Measurements from ENCODE around the gene PFKFB3.

DNA sequence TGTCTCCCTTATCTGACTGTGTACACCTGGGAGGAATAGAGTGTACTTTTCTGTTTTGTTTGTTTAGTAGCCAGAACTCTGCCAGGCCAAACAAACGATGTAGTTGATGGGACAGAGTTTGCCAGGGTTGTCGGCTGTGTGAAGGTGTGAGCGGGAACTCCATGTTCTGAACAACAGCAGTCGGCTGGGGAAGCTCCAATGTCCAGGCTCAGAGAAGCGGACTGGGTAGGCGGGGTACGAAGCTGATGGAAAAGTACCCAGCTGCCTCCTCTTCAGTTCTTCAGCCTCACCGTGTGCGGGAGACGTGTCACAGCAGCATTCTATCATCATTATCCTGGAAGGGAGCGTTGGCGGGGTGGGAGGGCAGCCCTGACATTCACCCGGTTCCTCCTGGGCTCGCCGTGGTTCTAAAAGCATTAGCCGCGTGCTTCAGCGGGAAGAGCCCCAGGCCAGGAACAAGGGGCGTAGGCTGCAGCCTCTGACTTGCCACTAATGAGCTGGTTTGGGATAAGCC is 52.9 kb downstream of the PFKFB3 start:
- TF ChIP-seq POLR2A (IDR thresholded peaks at IDR 0.05) (no peak), POLR2AphosphoS5 (IDR thresholded peaks at IDR 0.05) (no peak), EP300 (IDR thresholded peaks at IDR 0.05) (no peak)
- TF ChIP-seq, protein P1, sequence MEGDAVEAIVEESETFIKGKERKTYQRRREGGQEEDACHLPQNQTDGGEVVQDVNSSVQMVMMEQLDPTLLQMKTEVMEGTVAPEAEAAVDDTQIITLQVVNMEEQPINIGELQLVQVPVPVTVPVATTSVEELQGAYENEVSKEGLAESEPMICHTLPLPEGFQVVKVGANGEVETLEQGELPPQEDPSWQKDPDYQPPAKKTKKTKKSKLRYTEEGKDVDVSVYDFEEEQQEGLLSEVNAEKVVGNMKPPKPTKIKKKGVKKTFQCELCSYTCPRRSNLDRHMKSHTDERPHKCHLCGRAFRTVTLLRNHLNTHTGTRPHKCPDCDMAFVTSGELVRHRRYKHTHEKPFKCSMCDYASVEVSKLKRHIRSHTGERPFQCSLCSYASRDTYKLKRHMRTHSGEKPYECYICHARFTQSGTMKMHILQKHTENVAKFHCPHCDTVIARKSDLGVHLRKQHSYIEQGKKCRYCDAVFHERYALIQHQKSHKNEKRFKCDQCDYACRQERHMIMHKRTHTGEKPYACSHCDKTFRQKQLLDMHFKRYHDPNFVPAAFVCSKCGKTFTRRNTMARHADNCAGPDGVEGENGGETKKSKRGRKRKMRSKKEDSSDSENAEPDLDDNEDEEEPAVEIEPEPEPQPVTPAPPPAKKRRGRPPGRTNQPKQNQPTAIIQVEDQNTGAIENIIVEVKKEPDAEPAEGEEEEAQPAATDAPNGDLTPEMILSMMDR (IDR thresholded peaks at IDR 0.05) = no peak

Measured in sigmoid colon (tissue), 4 donors.